Mesothelial cell of epicardium (in vitro differentiated cells): Measurements from ENCODE around the gene LTV1. TPM values are rescaled to one million over a fixed set of nuclear protein-coding genes. Genes with fewer than 3 reads are reported as not detected.
"Not testable (repeated sequence)": the region's sequence is repeated elsewhere in the genome, so short reads cannot be mapped to it uniquely, and the experiment has no call there.

Experiments used
- DNase-seq, 2 experiments: peaks; one replicate each; pipeline ENCODE4 v3.0.0; 2021; ENCODE audit warnings: low spot score in 2 of 2; ENCODE audit not compliant: unreplicated experiment in 2 of 2
- H3K27ac Mint-ChIP-seq: 2 replicates; pipeline ENCODE4 v1.8.0; 2021; ENCODE audit warnings: mixed read lengths
- H3K27me3 Mint-ChIP-seq: 2 replicates; pipeline ENCODE4 v1.8.0; 2021; ENCODE audit warnings: low read depth, mixed read lengths
- H3K36me3 Mint-ChIP-seq: 2 replicates; pipeline ENCODE4 v1.8.0; 2021; ENCODE audit warnings: mixed read lengths
- H3K4me1 Mint-ChIP-seq: 2 replicates; pipeline ENCODE4 v1.8.0; 2021; ENCODE audit warnings: mixed read lengths
- H3K4me3 Mint-ChIP-seq: 2 replicates; pipeline ENCODE4 v1.8.0; 2021; ENCODE audit warnings: mild to moderate bottlenecking, moderate library complexity, mixed read lengths
- H3K9me3 Mint-ChIP-seq: 2 replicates; pipeline ENCODE4 v1.8.0; 2021; ENCODE audit warnings: mixed read lengths
- CTCF ChIP-seq: fragments of 200-600 bp; sonication (generic); IDR thresholded peaks from one replicate; pipeline ENCODE4 v1.5.0; 2021; ENCODE audit warnings: antibody characterized with exemption; ENCODE audit not compliant: unreplicated experiment
- total RNA-seq: library from RNA; stranded (reverse); gene quantifications from 3 replicates; pipeline ENCODE4 v1.2.1, GENCODE V29; 2021

LTV1 gene
- total RNA-seq, 1 donor from 2014 or later: 26.1 TPM

DNA sequence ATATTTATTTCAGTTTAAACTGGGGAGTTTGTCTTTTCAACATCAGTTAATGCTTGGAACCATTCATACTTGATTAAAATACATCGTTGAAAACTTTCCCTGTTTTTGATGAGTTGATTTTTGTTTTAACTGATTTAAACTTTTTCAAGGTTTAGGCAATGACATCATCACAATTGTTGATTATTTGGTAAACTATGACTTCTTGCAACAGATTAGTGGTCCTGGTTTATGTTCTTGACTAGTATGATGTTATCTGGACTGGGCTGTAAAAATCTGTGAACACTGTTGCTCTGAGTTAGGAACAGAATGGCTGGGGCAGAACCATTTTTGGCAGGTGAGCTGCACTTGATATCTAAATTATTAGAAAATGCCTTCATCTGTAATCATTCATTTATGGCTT lies 21.1 kb downstream of the LTV1 start, which contains the start of gene ZC2HC1B:
ZC2HC1B (plus strand) TSS at position 241 of the 400 bp plus-strand sequence; CDS start at position 307, 66 bp downstream.
- H3K4me1 Mint-ChIP-seq: no peaks in the 10 kb centered on the region
- H3K4me3 Mint-ChIP-seq: no peak within 1 kb of the TSS
- no peak within 1 kb of the TSS for H3K27ac Mint-ChIP-seq
- DNase-seq: no peak
- H3K36me3 Mint-ChIP-seq: peaks cover 64% of the 10 kb centered on the region
- peaks cover 21% of the 10 kb centered on the region for H3K9me3 Mint-ChIP-seq
- no peaks in the 10 kb centered on the region for H3K27me3 Mint-ChIP-seq
- TF ChIP-seq CTCF: no peak

GRCh38 chr6:143867236-143867635 lies 24.1 kb downstream of the LTV1 start:
- Mint-ChIP-seq H3K27ac (no peak overlapping the region), H3K27me3 (no peaks in the 10 kb centered on the region), H3K4me3 (no peak overlapping the region), H3K4me1 (no peaks in the 10 kb centered on the region), H3K36me3 (peaks cover 52% of the 10 kb centered on the region), H3K9me3 (peaks cover 24% of the 10 kb centered on the region)
- TF ChIP-seq CTCF: no peak
- no peak for DNase-seq

DNA sequence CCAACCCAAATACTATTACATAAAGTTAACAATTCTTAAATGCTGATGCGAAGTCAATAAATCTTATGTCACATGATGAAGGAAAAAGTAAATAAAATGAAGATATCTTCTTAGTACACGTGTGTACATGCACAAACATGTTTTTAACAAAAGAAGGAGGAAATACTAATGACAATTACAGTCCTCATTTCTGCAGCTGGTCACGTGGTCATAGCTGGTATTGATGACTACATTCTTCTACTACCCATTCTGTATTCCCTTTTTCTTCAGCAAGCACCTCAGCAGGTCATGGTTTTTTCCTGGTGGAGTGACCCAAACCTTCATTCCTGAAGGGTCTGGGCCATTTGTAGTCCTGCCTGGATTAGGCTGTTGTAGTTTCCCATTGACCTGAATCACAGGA lies 25.7 kb downstream of the LTV1 start:
- not testable (repeated sequence) for H3K4me3 Mint-ChIP-seq

GRCh38 chr6:143871202-143871730 lies 28.1 kb downstream of the LTV1 start:
- peaks cover 47% of the 10 kb centered on the region for H3K9me3 Mint-ChIP-seq
- DNase-seq, H3K4me3 Mint-ChIP-seq, H3K27ac Mint-ChIP-seq, H3K27me3 Mint-ChIP-seq, H3K4me1 Mint-ChIP-seq: not testable (repeated sequence)
- H3K36me3 Mint-ChIP-seq: peaks cover 31% of the 10 kb centered on the region

More for the DNA sequence above, 25.7 kb downstream of the LTV1 start:
- not testable (repeated sequence) for H3K4me1 Mint-ChIP-seq, H3K27me3 Mint-ChIP-seq, DNase-seq, H3K27ac Mint-ChIP-seq
- Mint-ChIP-seq H3K36me3 (peaks cover 43% of the 10 kb centered on the region), H3K9me3 (peaks cover 30% of the 10 kb centered on the region)

GRCh38 chr6:143872201-143872600 lies 29.1 kb downstream of the LTV1 start:
- H3K4me3 Mint-ChIP-seq: no peak overlapping the region
- no peak for DNase-seq
- H3K27ac Mint-ChIP-seq: no peak overlapping the region

DNA sequence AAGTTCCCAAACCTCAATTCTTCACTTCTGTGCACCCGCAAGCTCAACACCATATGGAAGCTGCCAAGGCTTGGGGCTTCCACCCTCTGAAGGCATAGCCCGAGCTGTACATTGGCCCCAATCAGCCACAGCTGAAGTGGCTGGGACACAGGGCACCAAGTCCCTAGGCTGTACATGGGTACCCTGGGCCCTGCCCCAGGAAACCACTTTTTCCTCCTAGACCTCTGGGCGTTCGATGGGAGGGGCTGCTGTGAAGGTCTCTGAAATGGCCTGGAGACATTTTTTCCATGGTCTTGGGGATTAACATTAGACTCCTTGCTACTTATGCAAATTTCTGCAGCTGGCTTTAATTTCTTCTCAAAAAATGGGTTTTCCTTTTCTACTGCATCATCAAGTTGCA lies 30.5 kb downstream of the LTV1 start:
- not testable (repeated sequence) for H3K27me3 Mint-ChIP-seq, H3K4me3 Mint-ChIP-seq, DNase-seq, H3K4me1 Mint-ChIP-seq, H3K27ac Mint-ChIP-seq
- H3K9me3 Mint-ChIP-seq: peaks cover 50% of the 10 kb centered on the region
- peaks cover 13% of the 10 kb centered on the region for H3K36me3 Mint-ChIP-seq

More at GRCh38 chr6:143872201-143872600, 29.1 kb downstream of the LTV1 start:
- no peak for TF ChIP-seq CTCF
- no peaks in the 10 kb centered on the region for H3K27me3 Mint-ChIP-seq
- H3K9me3 Mint-ChIP-seq: peaks cover 48% of the 10 kb centered on the region
- H3K4me1 Mint-ChIP-seq: no peaks in the 10 kb centered on the region
- H3K36me3 Mint-ChIP-seq: peaks cover 21% of the 10 kb centered on the region

DNA sequence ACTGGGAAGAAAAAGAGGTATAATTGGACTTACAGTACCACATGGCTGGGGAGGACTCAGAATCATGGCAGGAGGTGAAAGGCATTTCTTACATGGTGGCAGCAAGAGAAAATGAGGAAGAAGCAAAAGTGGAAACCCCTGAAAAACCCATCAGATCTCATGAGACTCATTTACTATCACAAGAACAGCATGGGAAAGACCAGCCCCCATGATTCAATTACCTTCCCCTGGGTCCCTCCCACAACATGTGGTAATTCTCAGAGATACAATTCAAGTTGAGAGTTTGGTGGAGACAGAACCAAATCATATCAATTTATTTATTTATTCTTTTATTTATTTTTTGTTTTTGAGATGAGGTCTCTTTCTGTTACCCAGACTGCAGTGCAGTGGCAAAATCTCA lies 31.4 kb downstream of the LTV1 start:
- H3K36me3 Mint-ChIP-seq, H3K4me1 Mint-ChIP-seq, H3K27ac Mint-ChIP-seq, H3K27me3 Mint-ChIP-seq, DNase-seq, H3K4me3 Mint-ChIP-seq: not testable (repeated sequence)
- H3K9me3 Mint-ChIP-seq: peaks cover 51% of the 10 kb centered on the region
